GM12892 (cell line): Measurements from ENCODE around the gene FAIM.

Experiments used
- DNase-seq: peaks from one replicate; pipeline ENCODE4 v3.0.0; 2011; ENCODE audit not compliant: insufficient read length
- FAIRE-seq: peaks from 2 replicates; lab custom pipeline; 2011; peaks lifted over from hg19 to GRCh38; lab: Jason Lieb, UNC
- POLR2A ChIP-seq: IDR thresholded peaks from 2 replicates; pipeline ENCODE4 v1.6.1; 2011; ENCODE audit warnings: low read depth, low read length, control low read depth
- POLR2AphosphoS5 ChIP-seq: IDR thresholded peaks from 2 replicates; pipeline ENCODE4 v1.6.1; 2011; ENCODE audit warnings: low read depth, low read length, control low read depth
- TAF1 ChIP-seq: IDR thresholded peaks from 2 replicates; pipeline ENCODE4 v1.6.1; 2011; ENCODE audit warnings: low read depth, mild to moderate bottlenecking, control low read depth, low read length, borderline replicate concordance

The FAIM gene

DNA sequence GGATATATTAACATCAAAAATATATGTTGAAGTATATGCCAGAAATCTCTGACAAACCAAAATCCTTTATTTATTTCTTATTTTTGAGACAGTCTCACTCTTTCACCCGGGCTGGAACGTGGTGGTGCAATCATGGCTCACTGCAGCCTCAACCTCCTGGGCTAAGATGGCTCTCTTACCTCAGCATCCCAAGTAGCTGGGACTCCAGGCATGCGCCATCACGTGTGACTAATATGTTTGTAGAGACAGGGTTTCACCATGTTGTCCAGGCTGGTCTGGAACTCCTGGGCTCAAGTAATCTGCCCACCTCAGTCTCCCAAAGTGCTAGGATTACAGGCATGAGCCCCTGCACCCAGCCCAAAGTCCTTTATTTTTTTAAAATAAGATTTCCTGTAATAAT is 11.9 kb downstream of the FAIM start:
- TF ChIP-seq TAF1 (no peak), POLR2A (no peak), POLR2AphosphoS5 (no peak)
- no peak for DNase-seq
- FAIRE-seq, result no peak

DNA sequence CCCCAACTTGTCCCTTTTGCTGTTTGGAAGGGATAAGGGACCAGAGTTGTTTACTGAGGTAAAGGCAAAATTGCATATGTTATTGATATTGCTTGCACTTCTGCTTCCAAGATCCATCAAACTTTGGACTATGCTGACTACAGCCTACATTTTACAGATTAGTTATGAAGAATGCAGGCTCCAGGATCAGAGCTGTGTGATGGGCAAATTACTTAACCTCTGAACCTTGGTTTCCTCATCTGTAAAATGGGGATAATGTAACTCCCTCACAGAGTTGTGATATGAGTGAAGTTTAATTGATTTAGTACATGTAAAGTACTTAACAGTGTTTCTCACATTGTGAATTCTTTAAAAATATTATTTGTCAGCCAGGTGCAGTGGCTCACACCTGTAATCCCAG is 15.9 kb downstream of the FAIM start:
- FAIRE-seq, result no peak
- TF ChIP-seq POLR2A (no peak), TAF1 (no peak), POLR2AphosphoS5 (no peak)
- no peak for DNase-seq

DNA sequence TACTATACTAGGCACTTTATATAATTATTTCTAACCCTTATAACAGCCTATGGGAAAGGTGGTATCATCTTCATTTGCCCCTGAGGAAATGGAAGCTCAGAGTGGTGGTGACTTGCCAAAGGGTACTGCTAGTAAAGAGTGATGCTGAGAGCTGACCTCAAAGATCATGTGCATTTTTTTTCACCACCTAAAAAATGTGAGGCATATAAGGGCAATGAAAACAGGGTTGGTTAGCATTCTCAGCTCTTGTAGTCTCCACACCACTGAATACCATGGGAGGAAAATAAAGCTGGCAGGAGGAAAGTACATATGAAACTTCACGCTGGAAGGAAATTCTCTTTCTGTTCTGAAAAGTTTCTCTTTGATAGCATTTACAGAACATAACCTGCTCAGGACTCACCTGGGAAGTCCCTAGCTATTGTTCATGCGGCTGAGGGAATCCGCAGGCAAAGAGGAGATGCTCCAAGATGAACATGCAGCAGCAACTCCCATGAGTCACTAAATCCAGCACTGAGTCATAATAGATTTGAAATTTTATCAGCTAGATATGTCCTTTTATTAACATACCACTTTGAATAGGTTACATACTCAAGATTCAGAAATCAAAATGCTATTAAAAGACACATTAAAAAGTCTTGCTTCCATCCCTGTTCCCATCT is 17.3 kb downstream of the FAIM start:
- FAIRE-seq (no peak), DNase-seq (no peak)
- TF ChIP-seq TAF1 (no peak), POLR2AphosphoS5 (no peak), POLR2A (no peak)

DNA sequence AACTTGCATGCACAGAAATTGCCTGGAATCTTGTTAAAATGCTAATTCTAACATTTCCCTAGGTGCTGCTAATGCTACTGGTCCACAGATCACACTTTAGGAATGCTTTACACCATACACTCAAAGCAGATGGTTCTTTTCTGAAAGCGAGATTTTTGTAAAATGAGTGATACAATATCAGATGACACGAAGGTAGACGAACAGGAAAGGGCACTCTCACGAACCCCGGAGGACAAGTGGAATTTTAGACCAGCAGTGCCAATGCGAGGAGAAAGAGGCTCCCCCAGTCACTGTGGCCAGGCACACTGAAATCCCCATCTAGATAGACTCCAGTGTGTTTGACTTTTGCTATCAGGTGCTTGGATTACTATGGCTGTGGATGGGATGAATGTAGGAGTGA is 21.0 kb downstream of the FAIM start:
- DNase-seq (no peak), FAIRE-seq (no peak)
- TF ChIP-seq POLR2A (no peak), POLR2AphosphoS5 (no peak), TAF1 (no peak)

DNA sequence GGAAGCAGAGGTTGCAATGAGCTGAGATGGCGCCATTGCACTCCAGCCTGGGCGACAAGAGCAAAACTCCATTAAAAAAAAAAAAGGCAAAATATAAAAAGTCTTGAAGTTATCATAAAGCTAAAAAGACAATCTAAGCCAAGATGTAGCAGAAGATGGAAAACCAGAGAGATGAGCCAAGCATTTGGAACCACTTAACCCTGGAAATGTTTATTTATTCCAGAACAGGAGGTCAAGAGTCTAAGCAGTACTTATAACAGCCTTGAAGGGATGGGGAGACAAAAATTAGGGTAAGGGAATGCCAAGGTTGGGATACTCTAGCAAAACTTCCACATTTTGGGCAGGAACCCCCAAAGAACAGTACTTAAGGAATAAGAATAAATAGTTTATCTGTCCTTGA is 30.1 kb downstream of the FAIM start:
- FAIRE-seq (no peak), DNase-seq (no peak)
- TF ChIP-seq POLR2A (no peak), TAF1 (no peak), POLR2AphosphoS5 (no peak)

DNA sequence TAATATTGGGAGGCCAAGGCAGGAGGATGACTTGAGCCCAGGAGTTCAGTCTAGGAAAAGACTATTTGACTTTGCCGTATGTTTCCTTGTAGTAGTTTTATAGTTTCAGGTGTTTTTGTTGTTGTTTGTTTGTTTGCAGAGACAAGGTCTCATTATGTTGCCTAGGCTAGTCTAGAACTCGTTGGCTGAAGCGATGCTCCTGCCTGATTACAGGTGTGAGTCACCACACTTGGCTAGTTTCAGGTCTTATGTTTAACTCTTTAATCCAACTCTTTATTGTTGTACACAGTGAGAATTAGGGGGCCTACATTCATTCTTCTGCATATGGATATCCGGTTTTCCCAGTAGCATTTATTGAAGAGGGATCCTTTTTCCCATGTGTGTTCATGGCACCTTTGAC is 32.0 kb downstream of the FAIM start:
- DNase-seq (no peak), FAIRE-seq (no peak)

DNA sequence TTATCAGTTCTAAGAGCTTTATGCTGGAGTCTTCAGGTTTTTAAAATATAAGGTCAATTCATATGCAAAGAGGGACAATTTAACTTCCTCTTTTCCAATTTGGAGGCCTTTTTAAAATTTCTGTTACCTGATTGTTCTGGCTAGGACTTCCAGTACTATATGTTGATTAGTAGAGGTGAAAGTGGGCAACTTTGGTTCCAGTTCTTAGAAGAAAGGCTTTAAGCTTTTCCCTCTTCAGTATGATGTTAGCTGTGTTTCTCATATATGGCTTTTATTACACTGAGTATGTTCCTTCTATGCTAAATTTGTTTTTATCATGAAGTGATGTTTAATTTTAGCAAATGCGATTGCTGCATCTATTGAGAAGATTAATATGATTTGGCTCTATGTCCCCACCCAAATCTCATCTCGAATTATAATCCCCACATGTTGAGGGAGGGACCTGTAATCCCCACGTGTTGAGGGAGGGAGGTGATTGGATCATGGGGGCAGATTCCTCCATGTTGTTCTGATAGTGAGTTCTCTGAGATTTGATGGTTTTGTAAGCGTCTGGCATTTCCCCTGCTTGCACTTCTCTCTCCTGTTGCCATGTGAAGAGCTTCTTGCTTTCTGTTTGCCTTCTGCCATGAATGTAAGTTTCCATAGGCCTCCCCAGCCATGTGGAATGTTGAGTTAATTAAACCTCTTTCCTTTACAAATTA is 33.8 kb downstream of the FAIM start:
- FAIRE-seq, result no peak
- no peak for DNase-seq
- no peak for TF ChIP-seq TAF1
- TF ChIP-seq POLR2A, result no peak
- TF ChIP-seq POLR2AphosphoS5, result no peak

More for the DNA sequence above, 32.0 kb downstream of the FAIM start:
- TF ChIP-seq TAF1, result no peak
- no peak for TF ChIP-seq POLR2A
- TF ChIP-seq POLR2AphosphoS5, result no peak

DNA sequence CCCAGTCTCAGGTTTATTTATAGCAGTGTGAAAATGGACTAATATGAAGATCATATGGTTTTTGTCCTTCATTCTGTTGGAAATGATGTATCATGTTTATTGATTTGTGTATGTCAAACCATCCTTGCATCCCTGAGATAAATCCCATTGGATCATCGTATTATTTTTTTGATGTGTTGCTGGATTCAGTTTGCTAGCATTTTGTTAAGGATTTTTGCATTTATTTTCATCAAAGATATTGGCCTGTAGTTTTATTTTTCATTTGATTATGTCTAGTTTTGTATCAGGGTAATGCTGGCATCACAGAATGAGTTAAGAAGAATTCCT is 34.3 kb downstream of the FAIM start:
- TF ChIP-seq POLR2A (no peak), TAF1 (no peak), POLR2AphosphoS5 (no peak)
- DNase-seq (no peak), FAIRE-seq (no peak)

DNA sequence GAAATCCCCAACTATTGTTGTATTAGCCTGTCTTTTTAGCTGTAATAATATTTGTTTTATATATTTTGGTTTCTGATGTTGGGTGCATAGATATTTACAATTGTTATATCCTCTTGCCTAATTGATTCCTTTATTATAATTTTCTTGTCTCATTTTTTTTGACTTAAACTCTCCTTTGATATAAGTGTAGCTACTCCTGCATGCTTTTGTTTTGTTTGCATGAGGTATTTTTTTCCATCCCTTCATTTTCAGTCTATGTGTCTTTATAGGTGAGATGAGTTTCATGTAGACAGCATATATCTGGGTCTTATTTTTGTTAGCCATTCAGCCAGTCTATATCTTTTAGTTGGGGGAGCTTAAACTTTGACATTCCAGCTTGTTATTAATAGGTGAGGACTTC is 37.4 kb downstream of the FAIM start:
- DNase-seq (no peak), FAIRE-seq (no peak)
- TF ChIP-seq POLR2AphosphoS5, result no peak
- no peak for TF ChIP-seq TAF1
- no peak for TF ChIP-seq POLR2A

DNA sequence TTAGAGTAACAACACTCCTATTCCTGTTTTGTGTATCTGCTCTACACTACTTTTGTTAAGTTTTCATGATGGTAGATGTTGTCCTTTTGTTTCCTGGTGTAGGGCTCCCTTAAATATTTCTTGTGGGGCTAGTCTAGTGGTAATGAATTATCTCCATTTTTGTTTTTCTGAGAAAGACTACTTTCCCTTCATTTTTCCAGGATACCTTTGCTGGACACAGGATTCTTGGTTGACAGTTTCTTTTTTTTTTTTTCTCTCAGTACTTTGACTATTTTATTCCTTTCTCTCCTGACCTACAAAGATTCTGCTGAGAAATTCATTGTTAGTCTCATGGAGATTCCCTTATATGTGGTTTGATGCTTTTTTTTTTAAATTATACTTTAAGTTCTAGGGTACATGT is 37.9 kb downstream of the FAIM start:
- DNase-seq, result no peak
- FAIRE-seq, result no peak
- TF ChIP-seq POLR2AphosphoS5, result no peak
- no peak for TF ChIP-seq TAF1
- no peak for TF ChIP-seq POLR2A

DNA sequence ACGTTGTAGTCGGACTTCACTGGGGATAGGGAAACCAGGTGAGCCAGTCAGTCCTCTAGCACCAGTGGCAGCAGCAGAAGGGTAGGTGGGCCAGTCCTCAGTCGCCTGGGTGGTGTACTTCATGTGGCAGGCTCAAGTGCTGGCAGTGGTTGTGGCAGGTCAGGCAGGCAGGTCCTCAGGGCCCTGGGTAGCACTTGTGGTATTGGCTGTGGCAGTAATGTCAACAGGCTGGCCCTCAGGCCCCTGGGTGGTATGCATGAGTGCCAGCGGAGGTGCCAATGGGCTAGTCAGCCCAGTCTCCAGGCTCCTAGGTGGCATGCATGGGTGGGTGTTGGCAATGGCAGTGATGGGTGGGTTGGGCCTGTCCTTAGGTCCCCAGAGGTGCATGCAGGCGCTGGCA is 40.6 kb downstream of the FAIM start:
- TF ChIP-seq POLR2AphosphoS5 (no peak), POLR2A (no peak), TAF1 (no peak)
- DNase-seq, result no peak
- FAIRE-seq, result no peak

DNA sequence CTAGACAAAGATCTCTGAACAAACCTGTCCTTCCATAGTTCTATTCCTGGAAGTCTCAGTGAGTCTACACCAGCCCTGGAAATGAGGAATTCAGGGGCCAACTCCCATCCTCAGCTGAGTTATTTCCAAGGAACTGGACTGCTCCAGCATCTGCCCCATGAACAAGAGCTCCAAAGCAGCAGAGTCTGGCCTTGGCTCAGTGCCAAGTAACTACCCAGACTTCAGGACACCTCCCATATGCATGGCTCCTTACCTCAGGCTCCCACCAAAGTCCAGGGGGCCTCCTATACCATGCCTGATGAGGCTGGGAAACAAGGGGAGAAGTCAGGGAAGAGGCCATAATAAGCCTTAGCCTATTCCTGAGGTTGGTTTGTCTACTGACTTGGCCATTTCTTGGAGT is 45.0 kb downstream of the FAIM start:
- DNase-seq (no peak), FAIRE-seq (no peak)
- TF ChIP-seq POLR2AphosphoS5 (no peak), TAF1 (no peak), POLR2A (no peak)

DNA sequence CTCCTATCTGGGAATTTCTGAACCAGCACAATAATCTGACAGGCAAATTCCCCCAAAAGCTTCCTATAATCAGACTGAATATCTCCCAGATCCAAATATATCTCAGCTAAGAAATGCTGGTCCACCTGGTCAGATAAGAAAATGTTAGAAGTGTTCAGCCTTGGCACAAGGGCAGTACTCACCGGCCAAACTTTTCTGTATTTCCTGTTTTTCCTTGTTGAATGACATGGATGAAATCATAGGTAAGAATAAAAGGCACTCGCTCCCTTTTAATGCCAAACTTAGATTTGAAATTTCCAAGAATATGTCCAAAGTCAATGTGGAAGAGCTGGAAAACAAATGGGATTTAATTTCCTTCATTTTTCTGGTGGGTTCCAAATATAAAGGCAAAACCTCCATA is 48.9 kb downstream of the FAIM start:
- FAIRE-seq, result no peak
- DNase-seq, result no peak
- no peak for TF ChIP-seq TAF1
- TF ChIP-seq POLR2A, result no peak
- no peak for TF ChIP-seq POLR2AphosphoS5

DNA sequence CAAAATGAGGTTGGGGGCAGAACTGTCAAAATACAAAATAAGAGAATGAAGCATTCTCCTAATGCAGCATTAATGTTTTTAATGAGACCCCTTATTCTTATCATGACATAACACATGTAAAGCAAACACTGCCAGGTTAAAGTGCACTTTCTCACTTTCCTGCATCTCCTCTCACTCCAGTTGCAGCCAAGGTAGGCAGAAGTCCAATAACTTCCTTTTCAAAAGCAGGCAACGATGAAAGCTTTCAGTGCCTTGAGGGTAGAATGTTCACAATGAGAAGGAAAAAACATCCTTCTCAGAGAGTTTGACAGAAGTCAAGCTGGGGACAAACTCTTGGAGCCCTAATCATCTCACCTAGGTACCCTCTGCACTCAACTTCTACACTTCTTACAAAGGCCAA is 59.5 kb downstream of the FAIM start:
- DNase-seq (no peak), FAIRE-seq (no peak)
- no peak for TF ChIP-seq POLR2A
- no peak for TF ChIP-seq TAF1
- no peak for TF ChIP-seq POLR2AphosphoS5
